MM.1S (cell line): ENCODE measurements around the gene GARIN5A.

Source experiments
- DNase-seq: peaks from one replicate; pipeline ENCODE4 v3.0.0-alpha.2; 2015
- H2AFZ ChIP-seq: fragments of 300-600 bp; sonication (generic); 2 replicates; pipeline ENCODE4 v1.6.0; 2016; ENCODE audit warnings: antibody characterized with exemption, low read length
- H3F3A ChIP-seq: fragments of 300-600 bp; sonication (generic); 2 replicates; pipeline ENCODE4 v1.6.1; 2016; ENCODE audit warnings: mild to moderate bottlenecking, antibody characterized with exemption, low read length, moderate library complexity, mixed read lengths; ENCODE audit not compliant: insufficient read depth
- H3K27ac ChIP-seq: fragments of 300-600 bp; sonication (generic); 2 replicates; pipeline ENCODE4 v1.5.1; 2016; ENCODE audit warnings: mild to moderate bottlenecking, low read length
- H3K27me3 ChIP-seq: fragments of 300-600 bp; sonication (generic); replicated peaks from 2 replicates; pipeline ENCODE4 v1.6.0; 2016; ENCODE audit warnings: low read length; ENCODE audit not compliant: insufficient read depth
- H3K36me3 ChIP-seq: fragments of 300-600 bp; sonication (generic); replicated peaks from 2 replicates; pipeline ENCODE4 v1.6.1; 2016; ENCODE audit warnings: mild to moderate bottlenecking, low read length, mixed read lengths; ENCODE audit not compliant: insufficient read depth
- H3K4me1 ChIP-seq: fragments of 300-600 bp; sonication (generic); 2 replicates; pipeline ENCODE4 v1.6.1; 2016; ENCODE audit warnings: low read length, mixed read lengths
- H3K4me2 ChIP-seq: fragments of 300-600 bp; sonication (generic); 2 replicates; pipeline ENCODE4 v1.6.0; 2016; ENCODE audit warnings: low read depth, low read length
- H3K4me3 ChIP-seq: fragments of 300-600 bp; sonication (generic); 2 replicates; pipeline ENCODE4 v1.5.1; 2016; ENCODE audit warnings: low read length, mixed read lengths
- H3K79me2 ChIP-seq: fragments of 300-600 bp; sonication (generic); 2 replicates; pipeline ENCODE4 v1.6.1; 2016; ENCODE audit warnings: mixed run types, low read length, mixed read lengths
- H3K9ac ChIP-seq: fragments of 300-600 bp; sonication (generic); 2 replicates; pipeline ENCODE4 v1.6.1; 2016; ENCODE audit warnings: low read length, mixed read lengths
- H3K9me2 ChIP-seq: fragments of 300-600 bp; sonication (generic); replicated peaks from 2 replicates; pipeline ENCODE4 v1.6.1; 2016; ENCODE audit warnings: mild to moderate bottlenecking, low read length, mixed read lengths; ENCODE audit not compliant: insufficient read depth
- H3K9me3 ChIP-seq: fragments of 300-600 bp; sonication (generic); replicated peaks from 2 replicates; pipeline ENCODE4 v1.6.1; 2016; ENCODE audit warnings: mild to moderate bottlenecking, low read length, mixed read lengths; ENCODE audit not compliant: insufficient read depth
- H4K20me1 ChIP-seq: fragments of 300-600 bp; sonication (generic); 2 replicates; pipeline ENCODE4 v1.6.1; 2016; ENCODE audit warnings: mild to moderate bottlenecking, low read length, moderate library complexity, mixed read lengths; ENCODE audit not compliant: insufficient read depth
- CTCF ChIP-seq: fragments of 300-600 bp; sonication (generic); IDR thresholded peaks from 2 replicates; pipeline ENCODE4 v1.5.1; 2016; ENCODE audit warnings: antibody characterized with exemption, low read length, mixed read lengths
- EZH2 ChIP-seq: fragments of 300-600 bp; sonication (generic); optimal IDR thresholded peaks from 2 replicates; pipeline ENCODE3; 2017; ENCODE audit warnings: low read depth, mild to moderate bottlenecking, antibody characterized with exemption, low read length, mixed read lengths
- EZH2phosphoT487 ChIP-seq: fragments of 300-600 bp; sonication (generic); IDR thresholded peaks from 2 replicates; pipeline ENCODE4 v1.6.1; 2018; ENCODE audit warnings: antibody characterized with exemption, low read length

Gene GARIN5A

GRCh38 chr19:50496189-50497021 is 19.8 kb upstream of the GARIN5A start:
- Histone ChIP-seq H3K4me2 (no peak overlapping the region), H4K20me1 (no peaks in the 10 kb centered on the region), H3K27me3 (no peaks in the 10 kb centered on the region), H3K79me2 (no peaks in the 10 kb centered on the region), H2AFZ (no peak overlapping the region), H3F3A (no peaks in the 10 kb centered on the region), H3K4me3 (no peak overlapping the region), H3K9ac (no peak overlapping the region), H3K9me3 (no peaks in the 10 kb centered on the region), H3K27ac (no peak overlapping the region), H3K9me2 (no peaks in the 10 kb centered on the region), H3K4me1 (no peaks in the 10 kb centered on the region), H3K36me3 (no peaks in the 10 kb centered on the region)
- DNase-seq, result no peak
- TF ChIP-seq CTCF (no peak), EZH2 (no peak), EZH2phosphoT487 (no peak)

DNA sequence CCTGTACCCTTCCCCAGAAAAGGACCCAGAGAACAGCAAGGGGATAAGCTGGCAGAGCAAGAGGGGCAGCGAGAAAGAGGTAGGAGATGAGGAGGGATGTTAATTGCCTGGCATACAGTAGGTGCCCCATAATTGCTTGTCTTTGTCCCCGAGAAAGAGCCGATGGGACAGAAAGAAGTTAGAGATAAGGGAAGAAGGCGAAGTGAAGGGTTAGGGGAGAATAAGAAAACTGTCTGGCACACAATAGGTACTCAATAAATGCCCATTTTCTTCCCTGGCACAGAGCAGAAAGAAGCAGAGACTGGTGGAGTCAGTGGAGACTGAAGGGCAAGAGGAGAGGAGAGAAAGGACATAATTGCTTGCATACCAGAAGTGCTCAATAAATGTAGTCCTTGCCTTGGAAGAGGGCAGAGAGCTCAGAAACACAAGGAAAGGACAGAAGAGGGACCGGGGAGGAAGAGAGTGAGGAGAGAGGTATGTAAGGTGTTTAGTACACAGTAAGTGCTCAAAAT is 18.4 kb upstream of the GARIN5A start:
- H3K4me1 ChIP-seq, result no peaks in the 10 kb centered on the region
- H3K27me3 ChIP-seq, result no peaks in the 10 kb centered on the region
- no peaks in the 10 kb centered on the region for H3K9me3 ChIP-seq
- H3K27ac ChIP-seq, result no peak overlapping the region
- H3K4me3 ChIP-seq, result no peak overlapping the region
- H2AFZ ChIP-seq, result no peak overlapping the region
- H3K9ac ChIP-seq, result no peak overlapping the region
- no peaks in the 10 kb centered on the region for H3K79me2 ChIP-seq
- no peaks in the 10 kb centered on the region for H3K9me2 ChIP-seq
- no peak for DNase-seq
- no peaks in the 10 kb centered on the region for H4K20me1 ChIP-seq
- H3F3A ChIP-seq, result no peaks in the 10 kb centered on the region
- no peak overlapping the region for H3K4me2 ChIP-seq
- no peaks in the 10 kb centered on the region for H3K36me3 ChIP-seq
- TF ChIP-seq CTCF (no peak), EZH2phosphoT487 (no peak), EZH2 (no peak)

- Histone ChIP-seq H3K9ac (no peak overlapping the region), H3K4me2 (no peak overlapping the region), H4K20me1 (no peaks in the 10 kb centered on the region), H3K9me3 (no peaks in the 10 kb centered on the region), H3K27me3 (no peaks in the 10 kb centered on the region), H3F3A (no peaks in the 10 kb centered on the region), H3K9me2 (no peaks in the 10 kb centered on the region), H3K79me2 (no peaks in the 10 kb centered on the region), H3K4me3 (no peak overlapping the region), H3K27ac (no peak overlapping the region), H3K36me3 (no peaks in the 10 kb centered on the region), H2AFZ (no peak overlapping the region), H3K4me1 (no peaks in the 10 kb centered on the region)
- no peak for TF ChIP-seq EZH2phosphoT487
- no peak for TF ChIP-seq CTCF
- TF ChIP-seq EZH2, result no peak
- no peak for DNase-seq
Observed at GRCh38 chr19:50494186-50495019, 17.8 kb upstream of the GARIN5A start.
